A549 treated with dexamethasone at 1 μM for 4 hours (cell line): ENCODE measurements around the gene NT5M. TPM values are rescaled to one million over a fixed set of nuclear protein-coding genes. Genes with fewer than 3 reads are reported as not detected.

Experiments used
- total RNA-seq: library from RNA; stranded (reverse); fragments of 200-300 nt; extraction: Qiagen RNA extraction; gene quantifications from 5 replicates; pipeline ENCODE4 v1.2.3, GENCODE V29; 2022

Gene NT5M
- total RNA-seq: 8.4 to 11.8 TPM (median 9.8 TPM) in 5 replicates

DNA sequence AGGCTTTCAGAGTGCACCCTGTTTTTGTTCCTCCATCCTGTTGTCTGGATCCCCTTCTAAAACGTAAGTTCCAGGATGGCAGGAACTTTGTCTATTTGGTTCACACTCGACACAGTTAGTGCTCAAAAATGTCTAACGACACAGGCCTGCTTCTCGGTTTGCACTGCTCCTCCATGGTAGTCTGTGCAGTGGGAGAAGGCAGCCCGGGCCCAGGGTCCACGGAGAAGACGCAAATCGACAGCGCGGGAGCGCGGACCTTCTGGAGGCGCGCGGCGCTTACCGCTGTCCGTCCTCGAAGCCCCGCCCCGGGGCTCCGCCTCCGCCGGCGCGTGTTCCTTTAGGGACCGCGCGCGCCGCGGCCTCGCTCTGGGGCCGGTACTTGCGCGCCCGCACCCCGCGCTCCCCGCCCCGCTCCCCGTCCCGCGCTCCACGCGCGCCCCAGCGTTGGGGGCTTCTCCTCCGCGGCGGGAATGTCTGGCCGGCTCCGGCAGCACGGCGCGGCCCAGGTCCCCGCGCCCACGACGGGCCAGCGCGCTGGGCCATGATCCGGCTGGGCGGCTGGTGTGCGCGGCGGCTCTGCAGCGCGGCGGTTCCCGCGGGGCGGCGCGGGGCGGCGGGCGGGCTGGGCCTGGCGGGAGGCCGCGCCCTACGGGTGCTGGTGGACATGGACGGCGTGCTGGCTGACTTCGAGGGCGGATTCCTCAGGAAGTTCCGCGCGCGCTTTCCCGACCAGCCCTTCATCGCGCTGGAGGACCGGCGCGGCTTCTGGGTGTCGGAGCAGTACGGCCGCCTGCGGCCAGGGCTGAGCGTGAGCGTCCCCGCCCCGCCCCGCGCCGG lies at the start of gene NT5M:
Gene NT5M (plus strand): TSS at position 364 of the 837 bp plus-strand sequence. CDS start 178 bp downstream, at position 542.

DNA sequence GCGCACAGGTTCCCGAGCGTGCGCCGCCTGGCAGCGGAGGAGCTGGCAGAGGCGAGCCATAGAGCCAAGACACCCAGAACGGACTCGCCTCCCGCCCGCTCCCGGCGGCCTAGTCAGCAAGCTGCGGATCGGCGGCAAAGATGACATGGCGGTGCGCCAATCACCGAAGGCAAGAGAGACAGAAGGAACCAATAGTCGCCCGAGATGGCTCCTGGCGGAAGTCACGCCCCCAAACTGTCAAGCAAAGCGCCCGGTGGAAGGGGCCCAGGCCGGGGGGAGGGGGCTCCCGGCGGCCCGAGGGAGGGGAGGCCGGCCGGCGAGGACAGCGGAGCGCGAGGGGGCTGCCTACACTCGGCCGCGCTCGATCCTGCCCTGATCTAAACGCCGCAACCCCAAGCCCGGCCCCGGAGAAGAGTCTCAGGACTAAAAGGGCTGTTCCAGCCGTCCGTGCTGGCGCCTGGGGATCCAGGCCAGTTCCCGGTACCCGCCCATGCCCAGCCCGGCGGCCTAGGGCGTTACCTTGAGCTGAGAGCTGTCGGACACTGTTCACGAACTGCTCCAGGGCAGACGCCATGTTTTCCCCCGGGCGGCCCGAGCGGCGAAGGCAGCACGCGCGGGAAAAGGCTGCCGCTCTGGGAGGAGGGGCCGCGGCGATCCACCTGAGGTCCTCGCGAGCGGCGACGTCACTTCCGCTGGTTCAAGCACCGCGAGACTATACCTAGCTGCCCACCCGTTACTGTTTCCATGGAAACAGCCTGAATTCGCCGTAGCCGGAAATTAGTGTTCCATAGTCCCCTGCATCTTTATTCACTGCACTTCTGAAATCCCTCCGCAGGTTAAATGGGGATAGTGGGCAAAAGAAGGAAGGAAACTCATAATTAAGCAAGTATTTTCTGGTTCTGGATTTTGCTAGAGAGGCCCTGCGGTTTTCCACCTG lies 22.3 kb upstream of the NT5M start, which contains the start of gene COPS3:
Gene COPS3 (minus strand): TSS at position 634 of the 937 bp plus-strand sequence. CDS start 60 bp downstream, at position 574.

Other genes starting within 250 kb of the NT5M start
- gene PLD6, start 97.0 kb upstream of the NT5M start, total RNA-seq: 5.5 to 6.9 TPM (median 6.2 TPM) in 5 replicates
- 23.9 to 36.0 TPM (median 32.4 TPM) in 5 replicates for gene FLCN, start 66.2 kb upstream of the NT5M start, total RNA-seq
- gene COPS3, start 22.1 kb upstream of the NT5M start, total RNA-seq: 140 to 153 TPM (median 148 TPM) in 5 replicates
- 18.5 to 21.4 TPM (median 18.9 TPM) in 5 replicates for gene MED9, start 173.6 kb downstream of the NT5M start, total RNA-seq
- 3.0 to 6.2 TPM (median 5.2 TPM) in 5 replicates for gene RASD1, start 193.0 kb downstream of the NT5M start, total RNA-seq